ENCODE results near the gene CHD5. TPM values are rescaled to one million over a fixed set of nuclear protein-coding genes. Genes with fewer than 3 reads are reported as not detected.

The CHD5 gene
- total RNA-seq, 1 experiment from 2014 or later: 1.6 TPM

DNA sequence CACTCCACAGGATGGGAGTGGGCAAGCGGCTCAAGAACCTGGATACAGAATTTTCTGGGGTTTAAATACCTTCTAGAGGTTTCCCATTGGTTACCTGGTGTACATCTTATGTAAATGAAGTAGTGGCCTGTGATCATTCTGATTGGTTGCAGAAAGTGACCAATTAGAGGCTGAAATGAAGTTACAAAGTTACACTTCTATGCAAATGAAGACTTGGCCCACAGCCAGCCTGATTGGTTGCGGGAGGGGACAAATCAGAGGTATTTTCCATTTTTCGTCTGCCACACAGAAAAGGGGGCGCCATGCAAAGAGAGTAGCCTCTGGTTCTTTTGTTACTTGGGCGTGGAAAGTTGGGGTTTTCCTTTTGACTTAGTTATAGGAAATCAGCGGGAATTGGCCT is 125.5 kb downstream of the CHD5 start:
- no CpG with 5 or more reads among the region's 6 CpGs for WGBS (ENCODE audit: extremely low coverage, insufficient read length, low lambda C conversion rate)
- no peaks in the 10 kb centered on the region for H3K79me2 ChIP-seq (ENCODE audit: insufficient read depth, low read length)
- no peak overlapping the region for H3K4ac ChIP-seq (ENCODE audit: low read depth, low read length)
- H3K9ac ChIP-seq (ENCODE audit: extremely low read depth, insufficient read length, low read length): no peak overlapping the region
- Mint-ChIP-seq H3K9me3 (no peaks in the 10 kb centered on the region; a peak in 2 of 5 replicates), H3K27me3 (ENCODE audit: low read depth) (peaks cover 23% of the 10 kb centered on the region), H3K27ac (no peak overlapping the region), H3K4me3 (no peak overlapping the region), H3K4me1 (peaks cover 13 to 21% of the 10 kb centered on the region in 2 experiments), H3K36me3 (ENCODE audit: insufficient read depth in 1 of 3, low read depth in 3 of 3) (no peaks in the 10 kb centered on the region; a peak in 1 of 7 replicates)
- no peak overlapping the region for H3K27ac ChIP-seq (ENCODE audit: insufficient read length, low read depth, low read length)
- H3K23ac ChIP-seq (ENCODE audit: insufficient read length, low read depth, low read length): no peak overlapping the region
- H3K27me3 ChIP-seq (ENCODE audit: insufficient read depth, low read length): no peaks in the 10 kb centered on the region
- H3K14ac ChIP-seq (ENCODE audit: insufficient read depth, low read length): no peak overlapping the region
- no peak overlapping the region for H2BK15ac ChIP-seq (ENCODE audit: low read depth, low read length)
- H3K56ac ChIP-seq (ENCODE audit: insufficient read length, low read depth, low read length): no peak overlapping the region
- no peak overlapping the region for H4K91ac ChIP-seq (ENCODE audit: insufficient read length, low read depth, low read length)
- H4K5ac ChIP-seq (ENCODE audit: insufficient read length, low read depth, low read length): no peak overlapping the region
- no peak overlapping the region for H3K18ac ChIP-seq (ENCODE audit: insufficient read length, low read depth, low read length)
- no peaks in the 10 kb centered on the region for H3K9me3 ChIP-seq (ENCODE audit: control insufficient read depth, low read depth, low read length)
- no peaks in the 10 kb centered on the region for H4K20me1 ChIP-seq (ENCODE audit: control insufficient read depth, insufficient read depth, insufficient read length)
- peaks cover 3% of the 10 kb centered on the region for H3K23me2 ChIP-seq (ENCODE audit: insufficient read length, low read depth, low read length, poor library complexity, severe bottlenecking)
- H3T11ph ChIP-seq (ENCODE audit: low read length): no peak overlapping the region
- H3K4me2 ChIP-seq (ENCODE audit: insufficient read depth, insufficient read length, low read length): no peak overlapping the region
- TF ChIP-seq, protein P1, sequence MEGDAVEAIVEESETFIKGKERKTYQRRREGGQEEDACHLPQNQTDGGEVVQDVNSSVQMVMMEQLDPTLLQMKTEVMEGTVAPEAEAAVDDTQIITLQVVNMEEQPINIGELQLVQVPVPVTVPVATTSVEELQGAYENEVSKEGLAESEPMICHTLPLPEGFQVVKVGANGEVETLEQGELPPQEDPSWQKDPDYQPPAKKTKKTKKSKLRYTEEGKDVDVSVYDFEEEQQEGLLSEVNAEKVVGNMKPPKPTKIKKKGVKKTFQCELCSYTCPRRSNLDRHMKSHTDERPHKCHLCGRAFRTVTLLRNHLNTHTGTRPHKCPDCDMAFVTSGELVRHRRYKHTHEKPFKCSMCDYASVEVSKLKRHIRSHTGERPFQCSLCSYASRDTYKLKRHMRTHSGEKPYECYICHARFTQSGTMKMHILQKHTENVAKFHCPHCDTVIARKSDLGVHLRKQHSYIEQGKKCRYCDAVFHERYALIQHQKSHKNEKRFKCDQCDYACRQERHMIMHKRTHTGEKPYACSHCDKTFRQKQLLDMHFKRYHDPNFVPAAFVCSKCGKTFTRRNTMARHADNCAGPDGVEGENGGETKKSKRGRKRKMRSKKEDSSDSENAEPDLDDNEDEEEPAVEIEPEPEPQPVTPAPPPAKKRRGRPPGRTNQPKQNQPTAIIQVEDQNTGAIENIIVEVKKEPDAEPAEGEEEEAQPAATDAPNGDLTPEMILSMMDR (conservative IDR thresholded peaks at IDR 0.05): no peak
- H2AFZ ChIP-seq (ENCODE audit: low read length): no peak overlapping the region
- no peak overlapping the region for H2BK120ac ChIP-seq (ENCODE audit: low read depth, low read length, poor library complexity, severe bottlenecking)
- H3K79me1 ChIP-seq (ENCODE audit: insufficient read depth, low read depth, low read length, poor library complexity, severe bottlenecking): no peaks in the 10 kb centered on the region
- H3K4me1 ChIP-seq (ENCODE audit: insufficient read depth, low read length): 0 out of 2 replicates have a peak, but pooled peaks cover 2% of the 10 kb centered on the region
- H2AK5ac ChIP-seq (ENCODE audit: insufficient read length, low read length): no peak overlapping the region
- no peak overlapping the region for H2BK12ac ChIP-seq (ENCODE audit: insufficient read length, low read depth, low read length)
- no peak for DNase-seq
- no peak overlapping the region for H2BK5ac ChIP-seq (ENCODE audit: insufficient read length, low read length)
- H4K8ac ChIP-seq (replicated peaks; ENCODE audit: insufficient read length, low read depth, low read length): no peak overlapping the region
- no peak overlapping the region for H2BK20ac ChIP-seq (ENCODE audit: low read depth, low read length, poor library complexity, severe bottlenecking)
